GM23338 (cell line): ENCODE results near the gene C22orf23. TPM values are rescaled to one million over a fixed set of nuclear protein-coding genes. Genes with fewer than 3 reads are reported as not detected.

Experiments used
- ATAC-seq: fragments of 200-7000 bp; cut with Tn5 transposase; 3 replicates; pipeline ENCODE4 v1.9.1; 2020
- DNase-seq: peaks from one replicate; pipeline ENCODE4 v3.0.0-alpha.2; 2015; ENCODE audit warnings: low spot score
- H2AFZ ChIP-seq: fragments of 200-600 bp; sonication (generic); 2 replicates; pipeline ENCODE4 v1.8.0; 2016; ENCODE audit warnings: antibody characterized with exemption, mild to moderate bottlenecking, moderate library complexity
- H3F3A ChIP-seq: fragments of 200-600 bp; sonication (generic); replicated peaks from 2 replicates; pipeline ENCODE4 v1.8.0; 2017; ENCODE audit warnings: antibody characterized with exemption, mixed run types, low read depth
- H3K27ac ChIP-seq: fragments of 200-600 bp; sonication (generic); 2 replicates; pipeline ENCODE4 v1.6.1; 2016; ENCODE audit warnings: low read depth
- H3K27me3 ChIP-seq: fragments of 200-600 bp; sonication (generic); 2 replicates; pipeline ENCODE4 v1.8.0; 2016; ENCODE audit warnings: mild to moderate bottlenecking, mixed run types, moderate library complexity; ENCODE audit not compliant: insufficient read depth
- H3K36me3 ChIP-seq: fragments of 200-600 bp; sonication (generic); 2 replicates; pipeline ENCODE4 v1.8.0; 2016; ENCODE audit warnings: mild to moderate bottlenecking; ENCODE audit not compliant: insufficient read depth
- H3K4me1 ChIP-seq: fragments of 200-600 bp; sonication (generic); 2 replicates; pipeline ENCODE4 v1.8.0; 2016; ENCODE audit warnings: mild to moderate bottlenecking, moderate library complexity; ENCODE audit not compliant: insufficient read depth
- H3K4me2 ChIP-seq: fragments of 200-600 bp; sonication (generic); 2 replicates; pipeline ENCODE4 v1.7.1; 2017; ENCODE audit warnings: mixed run types
- H3K4me3 ChIP-seq: fragments of 200-600 bp; sonication (generic); 2 replicates; pipeline ENCODE4 v1.6.1; 2016; ENCODE audit warnings: mixed run types
- H3K79me2 ChIP-seq: fragments of 200-600 bp; sonication (generic); replicated peaks from 2 replicates; pipeline ENCODE4 v1.8.0; 2017; ENCODE audit warnings: mild to moderate bottlenecking; ENCODE audit not compliant: insufficient read depth
- H3K9me2 ChIP-seq: fragments of 200-600 bp; sonication (generic); 2 replicates; pipeline ENCODE4 v1.8.0; 2017; ENCODE audit not compliant: insufficient read depth
- H4K20me1 ChIP-seq: fragments of 200-600 bp; sonication (generic); replicated peaks from 2 replicates; pipeline ENCODE4 v1.8.0; 2017; ENCODE audit warnings: mild to moderate bottlenecking; ENCODE audit not compliant: insufficient read depth
- H3K27ac Mint-ChIP-seq: 2 replicates; pipeline ENCODE4 v1.8.0; 2020; ENCODE audit warnings: inconsistent platforms, mild to moderate bottlenecking, moderate library complexity, mixed read lengths
- H3K27me3 Mint-ChIP-seq: 3 replicates; pipeline ENCODE4 v1.8.0; 2022; ENCODE audit warnings: low read depth, mild to moderate bottlenecking, moderate library complexity, mixed read lengths, inconsistent platforms; ENCODE audit not compliant: insufficient read depth, poor library complexity
- H3K36me3 Mint-ChIP-seq: 3 replicates; pipeline ENCODE4 v1.8.0; 2021; ENCODE audit warnings: low read depth, mild to moderate bottlenecking, inconsistent platforms, moderate library complexity, mixed read lengths
- H3K4me1 Mint-ChIP-seq: 3 replicates; pipeline ENCODE4 v1.8.0; 2020; ENCODE audit warnings: mild to moderate bottlenecking, inconsistent platforms, mixed read lengths
- H3K4me3 Mint-ChIP-seq: 3 replicates; pipeline ENCODE4 v1.8.0; 2021; ENCODE audit warnings: moderate library complexity, mild to moderate bottlenecking, inconsistent platforms, mixed read lengths
- H3K9me3 Mint-ChIP-seq: 3 replicates; pipeline ENCODE4 v1.8.0; 2020; ENCODE audit warnings: moderate library complexity, mild to moderate bottlenecking, inconsistent platforms, mixed read lengths
- CREB1 ChIP-seq: fragments of 250-450 bp; sonication (Bioruptor Pico); IDR thresholded peaks from 2 replicates; pipeline ENCODE4 v1.5.0; 2020; ENCODE audit warnings: low read depth, mild to moderate bottlenecking, moderate library complexity
- EZH2 ChIP-seq: fragments of 200-600 bp; sonication (generic); IDR thresholded peaks from one replicate; pipeline ENCODE4 v1.8.0; 2017; ENCODE audit warnings: antibody characterized with exemption, mild to moderate bottlenecking, low read depth; ENCODE audit not compliant: unreplicated experiment
- EZH2phosphoT487 ChIP-seq: fragments of 200-600 bp; sonication (generic); IDR thresholded peaks from one replicate; pipeline ENCODE4 v1.8.1; 2018; ENCODE audit warnings: antibody characterized with exemption; ENCODE audit not compliant: unreplicated experiment
- JUNB ChIP-seq: IDR thresholded peaks from one replicate; pipeline ENCODE4 v1.6.1; 2016; ENCODE audit warnings: antibody characterized with exemption; ENCODE audit not compliant: unreplicated experiment
- NANOG ChIP-seq: IDR thresholded peaks from 2 replicates; pipeline ENCODE4 v1.6.1; 2016; ENCODE audit warnings: antibody characterized with exemption, borderline replicate concordance
- POLR2AphosphoS5 ChIP-seq: IDR thresholded peaks from 2 replicates; pipeline ENCODE4 v1.6.1; 2016; ENCODE audit warnings: antibody characterized with exemption, low read depth
- STAT1 ChIP-seq: IDR thresholded peaks from one replicate; pipeline ENCODE4 v1.6.1; 2016; ENCODE audit warnings: antibody characterized with exemption; ENCODE audit not compliant: unreplicated experiment
- ZNF114 ChIP-seq: fragments of 250-450 bp; sonication (Bioruptor Pico); IDR thresholded peaks from 2 replicates; pipeline ENCODE4 v1.5.0; 2020; ENCODE audit warnings: mild to moderate bottlenecking, moderate library complexity
- ZNF331 ChIP-seq: fragments of 250-450 bp; sonication (Bioruptor Pico); IDR thresholded peaks from 2 replicates; pipeline ENCODE4 v1.5.0; 2020; ENCODE audit warnings: low read depth, mild to moderate bottlenecking, moderate library complexity
- polyA plus RNA-seq: library from polyadenylated mRNA; unstranded; fragments of >200 nt; fragmentation: Nextera tagmentation; extraction: Ambion mirVana; gene quantifications from 2 replicates; pipeline ENCODE4 v1.2.1, GENCODE V29; 2016
- total RNA-seq: library from RNA; depleted of rRNA; stranded (reverse); fragments of >200 nt; shearing (Covaris generic); gene quantifications from 2 replicates; pipeline ENCODE4 v1.2.3, GENCODE V29; 2014
- TF ChIP-seq, protein P1 (sequence below), 2 experiments: fragments of 200-600 bp in 1 of 2; sonication (generic) in 1 of 2; conservative IDR thresholded peaks; 2 replicates each; pipeline versions ENCODE4 v1.5.1 to v1.6.1; 2016 to 2017; ENCODE audit warnings: antibody characterized with exemption in 2 of 2, low read depth in 2 of 2, mild to moderate bottlenecking in 2 of 2, moderate library complexity in 1 of 2
- TF ChIP-seq, protein P2 (sequence below): fragments of 250-450 bp; sonication (Bioruptor Pico); IDR thresholded peaks from 2 replicates; pipeline ENCODE4 v1.5.0; 2020; ENCODE audit warnings: mild to moderate bottlenecking, moderate library complexity

Gene C22orf23
- total and polyA plus RNA-seq, 2 experiments from 2014 or later: 0.38 TPM; not detected in 1

DNA sequence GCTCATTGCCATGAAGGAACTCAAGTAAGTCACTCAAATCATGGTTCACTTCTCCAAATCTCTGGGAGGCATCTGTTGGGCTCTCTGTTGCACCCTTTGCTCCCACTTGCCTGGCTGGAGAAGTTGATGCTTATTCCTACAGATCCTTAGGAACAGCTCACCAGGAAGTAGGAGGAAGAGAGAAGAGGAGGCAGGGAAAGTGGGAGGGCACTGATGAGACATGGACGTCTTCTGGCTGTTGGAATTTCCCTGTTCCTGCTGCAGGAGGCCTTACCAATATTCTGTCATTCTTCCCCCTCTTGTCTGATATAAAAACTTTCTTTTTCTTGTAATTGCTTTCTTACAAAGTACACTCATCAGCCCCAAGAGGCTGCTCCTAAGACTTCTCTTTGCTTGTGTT is 13.7 kb upstream of the C22orf23 start (continued):
- TF ChIP-seq, protein P1, sequence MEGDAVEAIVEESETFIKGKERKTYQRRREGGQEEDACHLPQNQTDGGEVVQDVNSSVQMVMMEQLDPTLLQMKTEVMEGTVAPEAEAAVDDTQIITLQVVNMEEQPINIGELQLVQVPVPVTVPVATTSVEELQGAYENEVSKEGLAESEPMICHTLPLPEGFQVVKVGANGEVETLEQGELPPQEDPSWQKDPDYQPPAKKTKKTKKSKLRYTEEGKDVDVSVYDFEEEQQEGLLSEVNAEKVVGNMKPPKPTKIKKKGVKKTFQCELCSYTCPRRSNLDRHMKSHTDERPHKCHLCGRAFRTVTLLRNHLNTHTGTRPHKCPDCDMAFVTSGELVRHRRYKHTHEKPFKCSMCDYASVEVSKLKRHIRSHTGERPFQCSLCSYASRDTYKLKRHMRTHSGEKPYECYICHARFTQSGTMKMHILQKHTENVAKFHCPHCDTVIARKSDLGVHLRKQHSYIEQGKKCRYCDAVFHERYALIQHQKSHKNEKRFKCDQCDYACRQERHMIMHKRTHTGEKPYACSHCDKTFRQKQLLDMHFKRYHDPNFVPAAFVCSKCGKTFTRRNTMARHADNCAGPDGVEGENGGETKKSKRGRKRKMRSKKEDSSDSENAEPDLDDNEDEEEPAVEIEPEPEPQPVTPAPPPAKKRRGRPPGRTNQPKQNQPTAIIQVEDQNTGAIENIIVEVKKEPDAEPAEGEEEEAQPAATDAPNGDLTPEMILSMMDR (conservative IDR thresholded peaks at IDR 0.05; ENCODE audit: low read depth in 2 of 2): no peak
- TF ChIP-seq STAT1 (no peak), ZNF331 (no peak), POLR2AphosphoS5 (no peak), EZH2 (no peak), JUNB (no peak), NANOG (no peak)

DNA sequence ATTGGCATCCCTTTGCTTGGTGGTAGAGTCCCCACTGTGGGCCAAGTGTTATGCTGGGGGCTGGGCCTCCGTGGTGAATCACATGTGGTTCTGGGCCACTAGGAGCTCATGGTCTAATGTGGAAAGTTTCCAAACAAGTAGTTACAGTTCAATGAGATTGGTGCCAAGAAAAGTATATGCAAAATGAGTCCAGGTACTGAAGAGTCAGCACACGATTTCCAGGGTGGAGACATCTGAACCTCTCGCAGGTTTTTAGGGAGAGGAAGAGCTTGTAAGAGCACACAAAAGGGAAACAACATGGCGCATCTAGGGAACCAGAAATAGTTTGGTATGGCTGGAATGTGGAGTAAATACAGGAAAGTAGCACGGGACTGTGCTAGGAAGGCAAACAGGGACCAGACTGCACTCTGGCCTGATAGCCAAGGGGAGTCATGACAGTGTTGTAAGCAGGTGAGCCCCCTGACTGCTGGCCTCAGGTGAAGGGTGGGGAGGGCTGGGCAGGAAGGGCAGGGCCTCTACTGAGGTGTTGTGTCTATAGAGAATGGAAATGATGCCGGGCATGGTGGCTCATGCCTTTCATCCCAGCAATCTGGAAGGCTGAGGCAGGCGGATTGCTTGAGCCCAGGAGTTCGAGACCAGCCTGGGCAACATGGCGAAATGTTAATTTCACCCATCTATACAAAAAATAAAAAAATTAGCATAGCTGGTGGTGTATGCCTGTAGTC is 12.7 kb upstream of the C22orf23 start:
- H2AFZ ChIP-seq: no peak overlapping the region
- H3K27ac Mint-ChIP-seq: peak overlapping the region; percentile 44; the same call in 1 of the 2 replicates
- DNase-seq (no peak), ATAC-seq (no peak)
- peaks cover 15% of the 10 kb centered on the region for H3K36me3 ChIP-seq
- H3K4me3 Mint-ChIP-seq: no peak overlapping the region; the same call in 2 of the 3 replicates
- peaks cover 15% of the 10 kb centered on the region for H3K27me3 Mint-ChIP-seq
- H3F3A ChIP-seq: 0 out of 2 replicates have a peak, but pooled peaks cover 4% of the 10 kb centered on the region
- no peak overlapping the region for H3K4me2 ChIP-seq
- no peaks in the 10 kb centered on the region for H3K9me3 Mint-ChIP-seq
- H3K36me3 Mint-ChIP-seq: peaks cover 55% of the 10 kb centered on the region
- peaks cover 5% of the 10 kb centered on the region for H3K4me1 ChIP-seq
- 0 out of 2 replicates have a peak overlapping the region, but pooled peaks have one; percentile 16 for H3K27ac ChIP-seq
- H3K4me3 ChIP-seq: no peak overlapping the region
- no peaks in the 10 kb centered on the region for H3K9me2 ChIP-seq
- TF ChIP-seq JUNB: no peak
- TF ChIP-seq CREB1: no peak
- no peak for TF ChIP-seq ZNF331
- no peak for TF ChIP-seq POLR2AphosphoS5
- TF ChIP-seq EZH2phosphoT487: no peak
- no peak for TF ChIP-seq EZH2
- no peak for TF ChIP-seq ZNF114
- peaks cover 21% of the 10 kb centered on the region for H4K20me1 ChIP-seq
- H3K27me3 ChIP-seq: no peaks in the 10 kb centered on the region
- H3K79me2 ChIP-seq: peaks cover 5% of the 10 kb centered on the region; the same call in 1 of the 2 replicates
- H3K4me1 Mint-ChIP-seq: peaks cover 23% of the 10 kb centered on the region

DNA sequence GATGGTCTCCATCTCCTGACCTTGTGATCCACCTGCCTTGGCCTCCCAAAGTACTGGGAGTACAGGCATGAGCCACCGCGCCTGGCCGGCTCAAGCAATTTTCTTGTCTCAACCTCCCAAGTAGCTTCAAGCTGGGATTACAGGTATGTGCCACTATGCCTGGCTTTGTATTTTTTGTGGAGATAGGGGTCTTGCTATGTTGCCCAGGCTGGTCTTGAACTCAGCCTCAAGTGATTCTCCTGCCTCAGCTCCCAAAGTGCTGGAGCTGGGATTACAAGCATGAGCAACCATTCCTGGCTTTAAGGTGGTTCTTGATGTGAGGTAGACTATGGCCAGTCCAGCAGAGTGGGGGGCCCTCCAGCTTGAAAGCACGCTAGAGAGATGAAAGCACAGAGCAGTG is 7.7 kb upstream of the C22orf23 start:
- DNase-seq: no peak
- Mint-ChIP-seq H3K4me1 (peaks cover 6% of the 10 kb centered on the region), H3K27ac (no peak overlapping the region), H3K9me3 (no peaks in the 10 kb centered on the region), H3K36me3 (peaks cover 70% of the 10 kb centered on the region), H3K27me3 (peaks cover 3% of the 10 kb centered on the region), H3K4me3 (no peak overlapping the region)
- H4K20me1 ChIP-seq: peaks cover 24% of the 10 kb centered on the region
- H3K79me2 ChIP-seq: peaks cover 14% of the 10 kb centered on the region; the same call in 1 of the 2 replicates
- no peaks in the 10 kb centered on the region for H3K4me1 ChIP-seq
- no peak overlapping the region for H3K27ac ChIP-seq
- H3K27me3 ChIP-seq: no peaks in the 10 kb centered on the region
- no peak overlapping the region for H3K4me3 ChIP-seq
- no peak for ATAC-seq
- H3K9me2 ChIP-seq: no peaks in the 10 kb centered on the region
- peaks cover 34% of the 10 kb centered on the region for H3K36me3 ChIP-seq
- H3K4me2 ChIP-seq: no peak overlapping the region
- no peak overlapping the region for H2AFZ ChIP-seq
- no peaks in the 10 kb centered on the region for H3F3A ChIP-seq
- TF ChIP-seq STAT1 (no peak), POLR2AphosphoS5 (no peak), EZH2 (no peak), JUNB (no peak), ZNF331 (no peak), ZNF114 (no peak), CREB1 (no peak), NANOG (no peak)
- TF ChIP-seq, protein P2, sequence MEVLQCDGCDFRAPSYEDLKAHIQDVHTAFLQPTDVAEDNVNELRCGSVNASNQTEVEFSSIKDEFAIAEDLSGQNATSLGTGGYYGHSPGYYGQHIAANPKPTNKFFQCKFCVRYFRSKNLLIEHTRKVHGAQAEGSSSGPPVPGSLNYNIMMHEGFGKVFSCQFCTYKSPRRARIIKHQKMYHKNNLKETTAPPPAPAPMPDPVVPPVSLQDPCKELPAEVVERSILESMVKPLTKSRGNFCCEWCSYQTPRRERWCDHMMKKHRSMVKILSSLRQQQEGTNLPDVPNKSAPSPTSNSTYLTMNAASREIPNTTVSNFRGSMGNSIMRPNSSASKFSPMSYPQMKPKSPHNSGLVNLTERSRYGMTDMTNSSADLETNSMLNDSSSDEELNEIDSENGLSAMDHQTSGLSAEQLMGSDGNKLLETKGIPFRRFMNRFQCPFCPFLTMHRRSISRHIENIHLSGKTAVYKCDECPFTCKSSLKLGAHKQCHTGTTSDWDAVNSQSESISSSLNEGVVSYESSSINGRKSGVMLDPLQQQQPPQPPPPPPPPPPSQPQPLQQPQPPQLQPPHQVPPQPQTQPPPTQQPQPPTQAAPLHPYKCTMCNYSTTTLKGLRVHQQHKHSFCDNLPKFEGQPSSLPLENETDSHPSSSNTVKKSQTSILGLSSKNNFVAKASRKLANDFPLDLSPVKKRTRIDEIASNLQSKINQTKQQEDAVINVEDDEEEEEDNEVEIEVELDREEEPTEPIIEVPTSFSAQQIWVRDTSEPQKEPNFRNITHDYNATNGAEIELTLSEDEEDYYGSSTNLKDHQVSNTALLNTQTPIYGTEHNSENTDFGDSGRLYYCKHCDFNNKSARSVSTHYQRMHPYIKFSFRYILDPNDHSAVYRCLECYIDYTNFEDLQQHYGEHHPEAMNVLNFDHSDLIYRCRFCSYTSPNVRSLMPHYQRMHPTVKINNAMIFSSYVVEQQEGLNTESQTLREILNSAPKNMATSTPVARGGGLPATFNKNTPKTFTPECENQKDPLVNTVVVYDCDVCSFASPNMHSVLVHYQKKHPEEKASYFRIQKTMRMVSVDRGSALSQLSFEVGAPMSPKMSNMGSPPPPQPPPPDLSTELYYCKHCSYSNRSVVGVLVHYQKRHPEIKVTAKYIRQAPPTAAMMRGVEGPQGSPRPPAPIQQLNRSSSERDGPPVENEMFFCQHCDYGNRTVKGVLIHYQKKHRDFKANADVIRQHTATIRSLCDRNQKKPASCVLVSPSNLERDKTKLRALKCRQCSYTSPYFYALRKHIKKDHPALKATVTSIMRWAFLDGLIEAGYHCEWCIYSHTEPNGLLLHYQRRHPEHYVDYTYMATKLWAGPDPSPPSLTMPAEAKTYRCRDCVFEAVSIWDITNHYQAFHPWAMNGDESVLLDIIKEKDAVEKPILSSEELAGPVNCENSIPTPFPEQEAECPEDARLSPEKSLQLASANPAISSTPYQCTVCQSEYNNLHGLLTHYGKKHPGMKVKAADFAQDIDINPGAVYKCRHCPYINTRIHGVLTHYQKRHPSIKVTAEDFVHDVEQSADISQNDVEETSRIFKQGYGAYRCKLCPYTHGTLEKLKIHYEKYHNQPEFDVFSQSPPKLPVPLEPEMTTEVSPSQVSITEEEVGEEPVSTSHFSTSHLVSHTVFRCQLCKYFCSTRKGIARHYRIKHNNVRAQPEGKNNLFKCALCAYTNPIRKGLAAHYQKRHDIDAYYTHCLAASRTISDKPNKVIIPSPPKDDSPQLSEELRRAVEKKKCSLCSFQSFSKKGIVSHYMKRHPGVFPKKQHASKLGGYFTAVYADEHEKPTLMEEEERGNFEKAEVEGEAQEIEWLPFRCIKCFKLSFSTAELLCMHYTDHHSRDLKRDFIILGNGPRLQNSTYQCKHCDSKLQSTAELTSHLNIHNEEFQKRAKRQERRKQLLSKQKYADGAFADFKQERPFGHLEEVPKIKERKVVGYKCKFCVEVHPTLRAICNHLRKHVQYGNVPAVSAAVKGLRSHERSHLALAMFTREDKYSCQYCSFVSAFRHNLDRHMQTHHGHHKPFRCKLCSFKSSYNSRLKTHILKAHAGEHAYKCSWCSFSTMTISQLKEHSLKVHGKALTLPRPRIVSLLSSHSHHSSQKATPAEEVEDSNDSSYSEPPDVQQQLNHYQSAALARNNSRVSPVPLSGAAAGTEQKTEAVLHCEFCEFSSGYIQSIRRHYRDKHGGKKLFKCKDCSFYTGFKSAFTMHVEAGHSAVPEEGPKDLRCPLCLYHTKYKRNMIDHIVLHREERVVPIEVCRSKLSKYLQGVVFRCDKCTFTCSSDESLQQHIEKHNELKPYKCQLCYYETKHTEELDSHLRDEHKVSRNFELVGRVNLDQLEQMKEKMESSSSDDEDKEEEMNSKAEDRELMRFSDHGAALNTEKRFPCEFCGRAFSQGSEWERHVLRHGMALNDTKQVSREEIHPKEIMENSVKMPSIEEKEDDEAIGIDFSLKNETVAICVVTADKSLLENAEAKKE (CRISPR knock-in tag): no peak
